Adrenal gland (tissue), 5 donors: ENCODE results near the gene GDF10.

Experiments used
- POLR2A ChIP-seq, 2 donors: fragments of 450-650 bp; IDR thresholded peaks; one replicate each; pipeline ENCODE4 v1.6.1; 2017; ENCODE audit warnings: antibody characterized with exemption in 2 of 2, mild to moderate bottlenecking in 2 of 2, moderate library complexity in 1 of 2
- TF ChIP-seq, protein P1 (sequence below), 6 experiments: fragments of 450-650 bp in 4 of 6; fragments of 200-600 bp in 2 of 6; sonication (generic) in 1 of 6; IDR thresholded peaks; 1 replicate in 5 of 6; 2 replicates in 1 of 6; pipeline versions ENCODE4 v1.5.1 to v1.8.0; 2016 to 2021; ENCODE audit warnings: antibody characterized with exemption in 6 of 6, mild to moderate bottlenecking in 2 of 6, moderate library complexity in 1 of 6
- donor health status: DM: no; HTN: no; CAD: no.

DNA sequence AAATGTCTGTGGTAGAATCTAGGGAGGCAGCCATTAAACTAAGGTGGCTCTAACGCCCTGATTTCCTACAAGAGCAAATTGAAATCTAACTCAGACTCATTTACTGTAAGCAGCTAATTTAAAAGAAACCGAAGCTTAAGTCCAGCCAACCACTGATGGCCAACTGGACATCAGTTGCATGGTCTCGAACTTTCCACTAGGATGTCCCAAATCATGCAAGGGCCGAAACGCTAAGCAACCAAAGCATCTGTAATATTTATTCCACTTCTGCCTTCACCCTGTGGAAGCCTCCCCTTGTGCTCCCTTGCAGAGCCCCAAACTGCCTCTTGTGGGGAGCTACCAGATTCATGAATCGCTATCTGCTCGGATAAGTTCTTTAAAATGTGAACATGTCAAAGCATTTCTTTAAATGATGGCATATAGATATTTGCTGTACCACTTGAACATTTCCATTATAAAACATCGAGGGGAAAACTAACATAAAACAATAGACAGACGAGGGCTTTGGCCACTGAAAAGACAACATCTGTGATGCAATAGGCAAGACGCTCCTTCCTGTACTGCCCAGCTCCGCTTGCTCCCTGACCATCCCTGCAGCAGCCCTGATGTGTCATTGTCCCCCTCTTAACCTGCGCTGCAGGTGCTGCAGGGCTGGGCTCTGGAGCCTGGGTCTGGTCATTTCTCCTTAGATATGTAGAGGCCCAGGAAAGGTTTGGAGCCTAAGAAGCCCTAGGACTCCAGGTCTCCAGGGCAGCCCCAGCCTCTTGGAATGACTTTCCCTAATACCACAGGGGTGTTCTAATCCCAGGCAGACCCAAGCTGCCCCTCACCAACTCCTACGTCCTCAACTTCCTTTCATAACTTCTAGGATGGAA lies 45.2 kb downstream of the GDF10 start:
- TF ChIP-seq, protein P1, sequence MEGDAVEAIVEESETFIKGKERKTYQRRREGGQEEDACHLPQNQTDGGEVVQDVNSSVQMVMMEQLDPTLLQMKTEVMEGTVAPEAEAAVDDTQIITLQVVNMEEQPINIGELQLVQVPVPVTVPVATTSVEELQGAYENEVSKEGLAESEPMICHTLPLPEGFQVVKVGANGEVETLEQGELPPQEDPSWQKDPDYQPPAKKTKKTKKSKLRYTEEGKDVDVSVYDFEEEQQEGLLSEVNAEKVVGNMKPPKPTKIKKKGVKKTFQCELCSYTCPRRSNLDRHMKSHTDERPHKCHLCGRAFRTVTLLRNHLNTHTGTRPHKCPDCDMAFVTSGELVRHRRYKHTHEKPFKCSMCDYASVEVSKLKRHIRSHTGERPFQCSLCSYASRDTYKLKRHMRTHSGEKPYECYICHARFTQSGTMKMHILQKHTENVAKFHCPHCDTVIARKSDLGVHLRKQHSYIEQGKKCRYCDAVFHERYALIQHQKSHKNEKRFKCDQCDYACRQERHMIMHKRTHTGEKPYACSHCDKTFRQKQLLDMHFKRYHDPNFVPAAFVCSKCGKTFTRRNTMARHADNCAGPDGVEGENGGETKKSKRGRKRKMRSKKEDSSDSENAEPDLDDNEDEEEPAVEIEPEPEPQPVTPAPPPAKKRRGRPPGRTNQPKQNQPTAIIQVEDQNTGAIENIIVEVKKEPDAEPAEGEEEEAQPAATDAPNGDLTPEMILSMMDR (IDR thresholded peaks at IDR 0.05): no peak
- TF ChIP-seq POLR2A (IDR thresholded peaks at IDR 0.05): no peak
